AG04449 (cell line): ENCODE results near the gene SPTB.

Experiments used
- CTCF ChIA-PET: fragments of 350-600 bp; formaldehyde crosslinking; extraction: SDS; loops from one replicate; lab custom pipeline; 2021; ENCODE audit warnings: antibody characterized with exemption; lab: Yijun Ruan, JAX
- POLR2A ChIA-PET: fragments of 400-600, 350-600 bp; formaldehyde crosslinking; extraction: SDS; loops from one replicate; lab custom pipeline; 2020; ENCODE audit warnings: antibody characterized with exemption, inconsistent platforms; lab: Yijun Ruan, JAX
- DNase-seq: peaks from one replicate; pipeline ENCODE4 v3.0.0-alpha.2; 2010; ENCODE audit warnings: low read depth, low spot score
- H3K4me3 ChIP-seq: 2 replicates; pipeline ENCODE4 v1.5.1; 2011; ENCODE audit warnings: low read depth, mild to moderate bottlenecking, control low read depth, low read length
- TF ChIP-seq, protein P1 (sequence below): IDR thresholded peaks from one replicate; pipeline ENCODE4 v1.5.1; 2011; ENCODE audit warnings: mild to moderate bottlenecking, moderate library complexity, low read length, control low read depth, inconsistent platforms; ENCODE audit not compliant: insufficient read depth; ENCODE audit errors: missing control alignments

SPTB gene

DNA sequence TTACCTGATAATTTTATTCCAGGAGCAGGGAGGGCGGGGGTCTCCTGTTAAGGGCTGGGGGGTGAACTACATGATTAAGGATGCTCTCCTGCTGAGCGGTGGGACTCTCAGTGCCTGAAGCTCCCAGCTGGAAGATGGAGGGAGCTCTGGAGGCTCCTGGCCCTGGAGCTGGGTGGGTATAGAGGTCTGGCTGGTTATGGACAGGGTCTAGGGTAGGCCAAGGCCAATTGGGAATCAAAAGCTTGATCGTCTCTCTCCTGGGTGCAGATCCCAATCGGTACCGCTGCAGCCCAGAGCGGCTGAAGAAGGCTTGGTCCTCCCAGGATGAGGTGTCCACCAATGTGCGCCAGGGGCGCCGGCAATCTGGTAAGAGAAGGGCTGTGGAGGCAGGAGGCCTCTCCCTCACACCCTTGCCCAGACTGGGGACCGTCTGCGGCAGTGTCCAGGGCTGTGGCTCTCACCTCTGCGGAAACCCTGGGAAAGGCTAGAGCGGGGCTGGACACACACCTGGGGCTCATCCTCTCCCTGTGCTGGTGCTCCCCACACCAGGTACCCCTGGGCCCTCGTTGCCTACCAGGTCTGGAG, 147.1 kb downstream of the SPTB start:
- CTCF ChIA-PET: interaction anchor here (1.3 kb wide), 1 partner anchor 11 kb away, joined by 4 read pairs; no protein-coding TSS in a partner anchor
- POLR2A ChIA-PET: no interaction called here
- no peak for DNase-seq
- H3K4me3 ChIP-seq: no peak overlapping the region
- TF ChIP-seq, protein P1, sequence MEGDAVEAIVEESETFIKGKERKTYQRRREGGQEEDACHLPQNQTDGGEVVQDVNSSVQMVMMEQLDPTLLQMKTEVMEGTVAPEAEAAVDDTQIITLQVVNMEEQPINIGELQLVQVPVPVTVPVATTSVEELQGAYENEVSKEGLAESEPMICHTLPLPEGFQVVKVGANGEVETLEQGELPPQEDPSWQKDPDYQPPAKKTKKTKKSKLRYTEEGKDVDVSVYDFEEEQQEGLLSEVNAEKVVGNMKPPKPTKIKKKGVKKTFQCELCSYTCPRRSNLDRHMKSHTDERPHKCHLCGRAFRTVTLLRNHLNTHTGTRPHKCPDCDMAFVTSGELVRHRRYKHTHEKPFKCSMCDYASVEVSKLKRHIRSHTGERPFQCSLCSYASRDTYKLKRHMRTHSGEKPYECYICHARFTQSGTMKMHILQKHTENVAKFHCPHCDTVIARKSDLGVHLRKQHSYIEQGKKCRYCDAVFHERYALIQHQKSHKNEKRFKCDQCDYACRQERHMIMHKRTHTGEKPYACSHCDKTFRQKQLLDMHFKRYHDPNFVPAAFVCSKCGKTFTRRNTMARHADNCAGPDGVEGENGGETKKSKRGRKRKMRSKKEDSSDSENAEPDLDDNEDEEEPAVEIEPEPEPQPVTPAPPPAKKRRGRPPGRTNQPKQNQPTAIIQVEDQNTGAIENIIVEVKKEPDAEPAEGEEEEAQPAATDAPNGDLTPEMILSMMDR: no peak

DNA sequence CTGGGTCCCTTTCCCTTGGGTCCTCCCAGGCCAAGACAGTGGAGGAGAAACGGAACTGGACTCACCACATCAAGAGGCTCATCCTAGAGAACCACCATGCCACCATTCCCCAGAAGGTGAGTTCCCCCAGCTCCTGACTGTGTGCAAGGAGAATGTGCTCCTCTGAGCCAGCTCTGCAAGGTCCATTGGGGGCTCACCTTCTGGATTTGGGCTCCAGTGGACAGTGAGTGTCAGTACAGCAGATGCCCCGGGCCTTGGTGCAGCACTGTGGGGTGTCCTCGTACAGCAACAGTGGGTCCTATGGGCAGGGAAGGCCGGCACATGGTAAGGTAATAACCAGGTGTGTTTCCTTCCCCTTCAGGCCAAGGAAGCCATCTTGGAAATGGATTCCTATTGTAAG, 147.6 kb downstream of the SPTB start:
- DNase-seq: no peak
- TF ChIP-seq, protein P1: no peak
- POLR2A ChIA-PET: no interaction called here
- H3K4me3 ChIP-seq: no peak overlapping the region
- CTCF ChIA-PET: interaction anchor here (1.3 kb wide), 1 partner anchor 11 kb away, joined by 4 read pairs; no protein-coding TSS in a partner anchor

DNA sequence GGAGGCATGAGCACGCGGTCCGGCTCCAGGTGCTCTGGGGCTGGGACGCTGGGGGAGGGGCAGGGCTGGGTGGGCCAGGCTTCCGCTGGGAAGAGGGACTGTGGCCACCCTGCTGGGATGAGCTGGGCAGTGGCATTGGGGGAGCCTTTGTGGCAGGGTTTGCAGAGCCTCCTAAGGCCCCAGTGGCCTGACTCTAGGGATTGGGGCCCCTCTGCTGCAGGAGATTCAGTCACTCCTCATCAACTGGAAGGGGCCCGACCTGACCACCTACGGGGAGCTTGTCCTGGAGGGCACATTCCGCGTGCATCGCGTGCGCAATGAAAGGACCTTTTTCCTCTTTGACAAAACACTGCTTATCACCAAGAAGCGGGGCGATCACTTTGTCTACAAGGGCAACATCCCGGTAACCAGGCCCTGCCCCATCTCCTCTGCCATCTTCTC, 148.5 kb downstream of the SPTB start:
- POLR2A ChIA-PET: no interaction called here
- TF ChIP-seq, protein P1: no peak
- no peak overlapping the region for H3K4me3 ChIP-seq
- no peak for DNase-seq
- CTCF ChIA-PET: interaction anchor here (1.3 kb wide), 1 partner anchor 10 kb away, joined by 4 read pairs; no protein-coding TSS in a partner anchor

DNA sequence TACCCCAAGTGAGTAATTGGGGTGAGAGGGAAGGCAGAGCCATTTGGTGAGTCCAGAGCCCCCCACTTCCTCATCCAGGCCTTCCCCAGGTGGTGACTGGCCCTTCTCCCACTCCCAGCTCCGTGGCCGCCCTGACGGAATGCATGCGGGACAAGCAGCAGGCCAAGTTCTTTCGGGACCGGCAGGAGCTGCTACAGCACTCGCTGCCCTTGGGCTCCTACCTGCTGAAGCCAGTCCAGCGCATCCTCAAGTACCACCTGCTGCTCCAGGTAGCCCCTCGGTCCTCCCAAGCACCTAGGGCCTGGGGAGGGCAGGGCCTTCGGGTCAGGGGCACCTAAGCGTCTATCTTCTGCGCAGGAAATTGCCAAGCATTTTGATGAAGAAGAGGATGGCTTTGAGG, 149.0 kb downstream of the SPTB start:
- no peak overlapping the region for H3K4me3 ChIP-seq
- ChIA-PET CTCF (no interaction called here), POLR2A (no interaction called here)
- TF ChIP-seq, protein P1: no peak
- no peak for DNase-seq

DNA sequence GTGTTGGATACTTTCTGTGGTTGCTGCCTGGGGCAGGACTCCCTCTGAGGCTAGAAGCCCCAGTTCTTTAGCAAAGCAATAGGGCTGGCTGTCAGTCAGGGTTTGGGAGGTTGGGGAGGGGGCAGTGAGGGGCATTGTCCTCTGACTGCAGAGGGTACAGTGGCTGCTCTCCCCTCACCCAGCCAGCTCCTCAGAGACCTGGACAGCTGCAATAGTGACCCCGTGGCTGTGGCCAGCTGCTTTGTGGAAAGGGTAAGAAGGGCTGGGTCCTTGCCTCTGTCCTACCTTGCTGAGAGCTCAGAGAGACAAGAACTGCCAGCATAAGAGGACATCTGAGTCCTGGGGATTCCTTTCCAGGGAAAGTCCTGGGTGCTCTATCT, 149.7 kb downstream of the SPTB start:
- no peak overlapping the region for H3K4me3 ChIP-seq
- TF ChIP-seq, protein P1: no peak
- ChIA-PET POLR2A (no interaction called here), CTCF (no interaction called here)
- no peak for DNase-seq

DNA sequence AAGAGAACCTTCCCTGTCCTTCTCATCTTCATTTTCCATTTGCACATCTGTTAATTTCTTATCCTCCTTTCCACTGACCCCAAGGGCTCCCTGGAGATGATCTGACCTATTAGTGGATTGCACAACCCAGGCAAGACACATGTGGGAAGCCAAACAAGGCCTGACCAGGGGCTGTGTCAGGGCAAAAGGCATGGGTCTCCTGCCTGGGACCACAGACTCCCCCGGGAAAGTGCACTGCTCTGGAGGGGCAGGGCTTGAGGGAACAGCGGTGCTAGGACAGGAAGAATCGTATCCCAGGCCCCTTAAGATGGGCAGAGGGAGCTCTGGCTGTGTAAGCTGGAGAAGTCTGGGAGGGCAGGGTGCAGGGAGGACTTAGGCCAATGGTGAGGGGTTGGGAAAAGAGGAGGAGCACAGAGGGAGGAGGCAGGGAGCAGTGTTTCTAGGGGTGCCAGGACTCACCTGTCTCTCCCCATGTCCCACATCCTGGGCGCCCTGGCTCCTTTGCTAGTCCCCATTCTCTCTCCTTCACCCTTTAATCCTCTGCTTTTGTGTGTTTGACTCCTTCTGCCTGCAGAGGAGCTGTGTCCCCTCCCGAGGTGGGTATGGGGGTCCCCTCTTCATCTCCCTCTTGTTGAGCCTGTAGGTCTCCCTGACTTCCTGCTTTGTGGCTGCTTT, 150.2 kb downstream of the SPTB start:
- H3K4me3 ChIP-seq: no peak overlapping the region
- ChIA-PET CTCF (no interaction called here), POLR2A (no interaction called here)
- DNase-seq: no peak
- TF ChIP-seq, protein P1: no peak
